H9 (cell line): ENCODE data around the gene GLRX3. TPM values are rescaled to one million over a fixed set of nuclear protein-coding genes. Genes with fewer than 3 reads are reported as not detected.
A peak's percentile ranks its signal among the peaks of the same experiment; 100 is the strongest.

Experiments used
- DNase-seq: peaks from one replicate; pipeline ENCODE4 v3.0.0-alpha.2; 2017
- H2AFZ ChIP-seq: one replicate; pipeline ENCODE4 v1.6.1; 2013; ENCODE audit warnings: mild to moderate bottlenecking, low read length, control low read depth, moderate library complexity
- H2AK5ac ChIP-seq: 2 replicates; pipeline ENCODE4 v1.6.1; 2013; ENCODE audit warnings: low read length, control low read depth, mixed read lengths; ENCODE audit not compliant: insufficient read length
- H2BK120ac ChIP-seq: one replicate; pipeline ENCODE4 v1.6.1; 2013; ENCODE audit warnings: low read depth, mild to moderate bottlenecking, low read length, control low read depth, inconsistent platforms; ENCODE audit not compliant: poor library complexity, severe bottlenecking
- H2BK12ac ChIP-seq: 2 replicates; pipeline ENCODE4 v1.6.1; 2013; ENCODE audit warnings: low read length, control low read depth, mixed read lengths, low read depth; ENCODE audit not compliant: insufficient read length
- H2BK15ac ChIP-seq: 2 replicates; pipeline ENCODE4 v1.6.1; 2013; ENCODE audit warnings: low read depth, low read length, control low read depth
- H2BK20ac ChIP-seq: one replicate; pipeline ENCODE4 v1.6.1; 2013; ENCODE audit warnings: low read depth, mild to moderate bottlenecking, low read length, control low read depth, inconsistent platforms; ENCODE audit not compliant: poor library complexity, severe bottlenecking
- H2BK5ac ChIP-seq: 2 replicates; pipeline ENCODE4 v1.6.1; 2013; ENCODE audit warnings: low read length, control low read depth, mixed read lengths; ENCODE audit not compliant: insufficient read length
- H3K14ac ChIP-seq: 2 replicates; pipeline ENCODE4 v1.6.1; 2013; ENCODE audit warnings: low read length, control low read depth; ENCODE audit not compliant: insufficient read depth
- H3K18ac ChIP-seq: 2 replicates; pipeline ENCODE4 v1.6.1; 2013; ENCODE audit warnings: low read depth, mild to moderate bottlenecking, mixed read lengths, low read length, control low read depth; ENCODE audit not compliant: insufficient read length
- H3K23ac ChIP-seq: 2 replicates; pipeline ENCODE4 v1.6.1; 2013; ENCODE audit warnings: low read length, control low read depth, mixed read lengths, low read depth; ENCODE audit not compliant: insufficient read length
- H3K23me2 ChIP-seq: 2 replicates; pipeline ENCODE4 v1.6.1; 2013; ENCODE audit warnings: low read depth, mild to moderate bottlenecking, mixed read lengths, low read length, control low read depth; ENCODE audit not compliant: insufficient read length, poor library complexity, severe bottlenecking
- H3K27ac ChIP-seq: 2 replicates; pipeline ENCODE4 v1.5.1; 2013; ENCODE audit warnings: low read length, control low read depth, mixed read lengths, low read depth; ENCODE audit not compliant: insufficient read length
- H3K27me3 ChIP-seq: 2 replicates; pipeline ENCODE4 v1.6.1; 2013; ENCODE audit warnings: low read length, control low read depth, inconsistent platforms; ENCODE audit not compliant: insufficient read depth
- H3K4ac ChIP-seq: 2 replicates; pipeline ENCODE4 v1.6.1; 2013; ENCODE audit warnings: low read depth, mild to moderate bottlenecking, control low read depth, inconsistent platforms, low read length, moderate library complexity
- H3K4me1 ChIP-seq: 2 replicates; pipeline ENCODE4 v1.6.1; 2013; ENCODE audit warnings: low read length, control low read depth, inconsistent platforms; ENCODE audit not compliant: insufficient read depth
- H3K4me2 ChIP-seq: 2 replicates; pipeline ENCODE4 v1.6.1; 2013; ENCODE audit warnings: low read length, control low read depth, mixed read lengths; ENCODE audit not compliant: insufficient read length, insufficient read depth
- H3K56ac ChIP-seq: 2 replicates; pipeline ENCODE4 v1.6.1; 2013; ENCODE audit warnings: low read depth, mild to moderate bottlenecking, mixed read lengths, low read length, control low read depth; ENCODE audit not compliant: insufficient read length
- H3K79me1 ChIP-seq: 2 replicates; pipeline ENCODE4 v1.6.1; 2013; ENCODE audit warnings: low read depth, mild to moderate bottlenecking, moderate library complexity, low read length, control low read depth, inconsistent platforms; ENCODE audit not compliant: insufficient read depth, poor library complexity, severe bottlenecking
- H3K79me2 ChIP-seq: 2 replicates; pipeline ENCODE4 v1.6.1; 2013; ENCODE audit warnings: low read length, control low read depth, inconsistent platforms; ENCODE audit not compliant: insufficient read depth
- H3K9ac ChIP-seq: 2 replicates; pipeline ENCODE4 v1.6.1; 2013; ENCODE audit warnings: low read length, control low read depth, mixed read lengths; ENCODE audit not compliant: insufficient read length; ENCODE audit errors: extremely low read depth
- H3K9me3 ChIP-seq: one replicate; pipeline ENCODE4 v1.6.1; 2013; ENCODE audit warnings: low read depth, low read length, inconsistent platforms; ENCODE audit not compliant: control insufficient read depth
- H3T11ph ChIP-seq: one replicate; pipeline ENCODE4 v1.6.1; 2013; ENCODE audit warnings: mild to moderate bottlenecking, low read length, control low read depth, inconsistent platforms
- H4K20me1 ChIP-seq: one replicate; pipeline ENCODE4 v1.6.1; 2013; ENCODE audit not compliant: control insufficient read depth, insufficient read length, insufficient read depth
- H4K5ac ChIP-seq: 2 replicates; pipeline ENCODE4 v1.6.1; 2013; ENCODE audit warnings: low read depth, mild to moderate bottlenecking, mixed read lengths, low read length, control low read depth; ENCODE audit not compliant: insufficient read length
- H4K8ac ChIP-seq: replicated peaks from 2 replicates; pipeline ENCODE4 v1.6.1; 2013; ENCODE audit warnings: low read length, control low read depth, mixed read lengths, low read depth; ENCODE audit not compliant: insufficient read length
- H4K91ac ChIP-seq: 2 replicates; pipeline ENCODE4 v1.6.1; 2013; ENCODE audit warnings: low read depth, mild to moderate bottlenecking, moderate library complexity, mixed read lengths, low read length, control low read depth; ENCODE audit not compliant: insufficient read length
- H3K27ac Mint-ChIP-seq, 3 experiments: 2 replicates in 2 of 3; 3 replicates in 1 of 3; pipeline ENCODE4 v1.8.0; 2020 to 2021; ENCODE audit warnings: mixed read lengths in 3 of 3, mild to moderate bottlenecking in 1 of 3, moderate library complexity in 1 of 3
- H3K27me3 Mint-ChIP-seq: 2 replicates; pipeline ENCODE4 v1.8.0; 2021; ENCODE audit warnings: low read depth, mild to moderate bottlenecking, moderate library complexity, mixed read lengths
- H3K36me3 Mint-ChIP-seq, 3 experiments: 2 replicates in 2 of 3; 3 replicates in 1 of 3; pipeline ENCODE4 v1.8.0; 2020 to 2021; ENCODE audit warnings: low read depth in 3 of 3, mixed read lengths in 3 of 3; ENCODE audit not compliant: insufficient read depth in 1 of 3
- H3K4me1 Mint-ChIP-seq, 2 experiments: 2 replicates each; pipeline ENCODE4 v1.8.0; 2020; ENCODE audit warnings: mixed read lengths in 2 of 2
- H3K4me3 Mint-ChIP-seq, 2 experiments: 2 replicates in 1 of 2; 3 replicates in 1 of 2; pipeline ENCODE4 v1.8.0; 2020 to 2021; ENCODE audit warnings: mild to moderate bottlenecking in 2 of 2, mixed read lengths in 2 of 2, moderate library complexity in 1 of 2
- H3K9me3 Mint-ChIP-seq, 2 experiments: 2 replicates in 1 of 2; 3 replicates in 1 of 2; pipeline ENCODE4 v1.8.0; 2020; ENCODE audit warnings: mild to moderate bottlenecking in 2 of 2, mixed read lengths in 2 of 2, moderate library complexity in 1 of 2
- WGBS: extraction: QIAGEN DNeasy Blood & Tissue Kit; methylation state at CpG from one replicate; pipeline ENCODE4 v1.1.7; 2013; ENCODE audit warnings: missing lambda C conversion rate, low lambda C conversion rate, mixed read lengths; ENCODE audit not compliant: insufficient read length; ENCODE audit errors: extremely low coverage; 5-methylcytosine and 5-hydroxymethylcytosine counted together
- total RNA-seq: library from RNA; stranded (reverse); gene quantifications from 2 replicates; pipeline ENCODE4 v1.2.1, GENCODE V29; 2021
- TF ChIP-seq, protein P1 (sequence below): fragments of 200-600 bp; sonication (generic); conservative IDR thresholded peaks from 3 replicates; pipeline ENCODE4 v1.8.0; 2021; ENCODE audit warnings: antibody characterized with exemption, mild to moderate bottlenecking

GLRX3 gene
- total RNA-seq, 1 experiment from 2014 or later, result 139 TPM

DNA sequence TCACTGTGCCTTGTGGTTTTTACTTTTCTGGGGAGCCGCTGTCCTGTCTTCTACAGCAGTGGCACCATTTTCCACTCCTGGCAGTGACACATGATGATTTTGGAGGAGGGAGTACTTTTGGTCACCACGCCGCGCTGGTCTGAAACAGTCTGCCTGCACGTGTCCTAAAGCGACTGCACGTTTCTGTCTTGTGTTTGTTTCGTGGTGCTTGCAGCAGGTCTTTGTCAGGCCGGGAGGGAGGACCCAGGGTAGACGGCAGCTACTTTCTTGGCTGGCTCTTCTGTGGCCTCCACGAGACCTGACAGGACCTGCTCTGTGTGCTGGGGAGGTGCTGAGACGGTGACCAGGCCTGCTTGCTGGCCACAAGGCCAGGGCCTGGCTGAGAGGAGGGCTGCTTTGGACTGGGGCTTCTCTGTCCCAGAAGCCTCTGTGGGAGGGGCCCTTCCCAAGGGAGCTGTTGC lies 82.0 kb downstream of the GLRX3 start:
- no peak overlapping the region for H3K14ac ChIP-seq
- H3K9ac ChIP-seq, result no peak overlapping the region
- WGBS, result no CpG with 5 or more reads among the region's 12 CpGs
- no peak overlapping the region for H2BK20ac ChIP-seq
- H3K27me3 ChIP-seq, result no peaks in the 10 kb centered on the region
- H2BK15ac ChIP-seq, result no peak overlapping the region
- Mint-ChIP-seq H3K27me3 (peaks cover 2% of the 10 kb centered on the region; the same call in 1 of the 2 replicates), H3K9me3 (no peaks in the 10 kb centered on the region; a peak in 1 of 5 replicates), H3K4me3 (no peak overlapping the region), H3K27ac (no peak overlapping the region), H3K36me3 (no peaks in the 10 kb centered on the region), H3K4me1 (no peaks in the 10 kb centered on the region)
- no peak overlapping the region for H2AK5ac ChIP-seq
- H2BK12ac ChIP-seq, result no peak overlapping the region
- H3K56ac ChIP-seq, result no peak overlapping the region
- no peak overlapping the region for H3K4ac ChIP-seq
- no peak overlapping the region for H4K91ac ChIP-seq
- H3K79me1 ChIP-seq, result no peaks in the 10 kb centered on the region
- H3K23ac ChIP-seq, result no peak overlapping the region
- no peak overlapping the region for H2AFZ ChIP-seq
- H3T11ph ChIP-seq, result no peak overlapping the region
- H3K4me2 ChIP-seq, result no peak overlapping the region
- H4K8ac ChIP-seq, result no peak overlapping the region
- no peaks in the 10 kb centered on the region for H3K23me2 ChIP-seq
- no peak overlapping the region for H3K27ac ChIP-seq
- peak; percentile 18 for DNase-seq
- TF ChIP-seq, protein P1, sequence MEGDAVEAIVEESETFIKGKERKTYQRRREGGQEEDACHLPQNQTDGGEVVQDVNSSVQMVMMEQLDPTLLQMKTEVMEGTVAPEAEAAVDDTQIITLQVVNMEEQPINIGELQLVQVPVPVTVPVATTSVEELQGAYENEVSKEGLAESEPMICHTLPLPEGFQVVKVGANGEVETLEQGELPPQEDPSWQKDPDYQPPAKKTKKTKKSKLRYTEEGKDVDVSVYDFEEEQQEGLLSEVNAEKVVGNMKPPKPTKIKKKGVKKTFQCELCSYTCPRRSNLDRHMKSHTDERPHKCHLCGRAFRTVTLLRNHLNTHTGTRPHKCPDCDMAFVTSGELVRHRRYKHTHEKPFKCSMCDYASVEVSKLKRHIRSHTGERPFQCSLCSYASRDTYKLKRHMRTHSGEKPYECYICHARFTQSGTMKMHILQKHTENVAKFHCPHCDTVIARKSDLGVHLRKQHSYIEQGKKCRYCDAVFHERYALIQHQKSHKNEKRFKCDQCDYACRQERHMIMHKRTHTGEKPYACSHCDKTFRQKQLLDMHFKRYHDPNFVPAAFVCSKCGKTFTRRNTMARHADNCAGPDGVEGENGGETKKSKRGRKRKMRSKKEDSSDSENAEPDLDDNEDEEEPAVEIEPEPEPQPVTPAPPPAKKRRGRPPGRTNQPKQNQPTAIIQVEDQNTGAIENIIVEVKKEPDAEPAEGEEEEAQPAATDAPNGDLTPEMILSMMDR, result no peak
- H3K18ac ChIP-seq, result no peak overlapping the region
- no peaks in the 10 kb centered on the region for H3K4me1 ChIP-seq
- no peak overlapping the region for H2BK5ac ChIP-seq
- no peak overlapping the region for H2BK120ac ChIP-seq
- H4K20me1 ChIP-seq, result no peaks in the 10 kb centered on the region
- no peaks in the 10 kb centered on the region for H3K79me2 ChIP-seq
- no peaks in the 10 kb centered on the region for H3K9me3 ChIP-seq
- no peak overlapping the region for H4K5ac ChIP-seq
